GM18499 (cell line): ENCODE data around the gene DNAJC1.

Experiments used
- ATAC-seq: cut with Tn5 transposase; IDR thresholded peaks from one replicate; pipeline ENCODE4 v1.9.1; 2021; ENCODE audit warnings: moderate number of reproducible peaks; ENCODE audit not compliant: insufficient read depth, unreplicated experiment

Gene DNAJC1

GRCh38 chr10:21964983-21965665 lies 38.4 kb downstream of the DNAJC1 start:
- ATAC-seq: no peak

- ATAC-seq: no peak
Observed at GRCh38 chr10:21962358-21962757, 41.2 kb downstream of the DNAJC1 start.

GRCh38 chr10:21961847-21962246 lies 41.7 kb downstream of the DNAJC1 start:
- no peak for ATAC-seq

GRCh38 chr10:21959998-21960397 lies 43.5 kb downstream of the DNAJC1 start:
- no peak for ATAC-seq

- no peak for ATAC-seq
Observed at GRCh38 chr10:21954690-21955089, 48.8 kb downstream of the DNAJC1 start.

- ATAC-seq: peak; percentile 56
Observed at GRCh38 chr10:21954132-21954531, 49.4 kb downstream of the DNAJC1 start.

- no peak for ATAC-seq
Observed at GRCh38 chr10:21953585-21954057, 49.9 kb downstream of the DNAJC1 start.

- no peak for ATAC-seq
Observed at GRCh38 chr10:21950566-21950965, 53.0 kb downstream of the DNAJC1 start.

GRCh38 chr10:21946946-21947345 lies 56.6 kb downstream of the DNAJC1 start:
- ATAC-seq: no peak

GRCh38 chr10:21944727-21945386 lies 58.7 kb downstream of the DNAJC1 start:
- no peak for ATAC-seq

- ATAC-seq: no peak
Observed at GRCh38 chr10:21943633-21944265, 59.8 kb downstream of the DNAJC1 start.

- no peak for ATAC-seq
Observed at GRCh38 chr10:21935439-21936023, 68.0 kb downstream of the DNAJC1 start.

- no peak for ATAC-seq
Observed at GRCh38 chr10:21934307-21934706, 69.2 kb downstream of the DNAJC1 start.

GRCh38 chr10:21929070-21929469 lies 74.5 kb downstream of the DNAJC1 start:
- ATAC-seq: no peak

GRCh38 chr10:21927631-21928353 lies 75.7 kb downstream of the DNAJC1 start:
- no peak for ATAC-seq

- no peak for ATAC-seq
Observed at GRCh38 chr10:21926949-21927348, 76.6 kb downstream of the DNAJC1 start.

- ATAC-seq: no peak
Observed at GRCh38 chr10:21926358-21926925, 77.1 kb downstream of the DNAJC1 start.

- no peak for ATAC-seq
Observed at GRCh38 chr10:21925851-21926250, 77.7 kb downstream of the DNAJC1 start.

GRCh38 chr10:21924511-21924910 lies 79.0 kb downstream of the DNAJC1 start:
- ATAC-seq: no peak

GRCh38 chr10:21920633-21921032 lies 82.9 kb downstream of the DNAJC1 start:
- ATAC-seq: no peak
